Kidney epithelial cell (primary cell): ENCODE measurements around the gene NPHP4. TPM values are rescaled to one million over a fixed set of nuclear protein-coding genes. Genes with fewer than 3 reads are reported as not detected.

Experiments
- DNase-seq: peaks from one replicate; pipeline ENCODE4 v3.0.0-alpha.2; 2010; ENCODE audit warnings: low read depth
- H3K27me3 ChIP-seq: 2 replicates; pipeline ENCODE4 v1.6.0; 2011; ENCODE audit warnings: low read length; ENCODE audit not compliant: control insufficient read depth, insufficient read depth
- H3K36me3 ChIP-seq: 2 replicates; pipeline ENCODE4 v1.5.1; 2011; ENCODE audit warnings: low read length; ENCODE audit not compliant: control insufficient read depth, insufficient read depth
- H3K4me3 ChIP-seq: 2 replicates; pipeline ENCODE4 v1.5.1; 2011; ENCODE audit warnings: low read depth, mild to moderate bottlenecking, control low read depth, low read length
- CTCF ChIP-seq: IDR thresholded peaks from 2 replicates; pipeline ENCODE4 v1.5.1; 2011; ENCODE audit warnings: mild to moderate bottlenecking, moderate library complexity, low read length, control low read depth, inconsistent platforms; ENCODE audit not compliant: insufficient read depth, poor library complexity, severe bottlenecking
- total RNA-seq: library from RNA; depleted of rRNA; stranded (reverse); fragments of >200 nt; gene quantifications from 2 replicates; pipeline ENCODE4 v1.2.3, GENCODE V29; 2015

The NPHP4 gene
- total RNA-seq, 1 donor from 2014 or later = 6.6 TPM

- peaks cover 2% of the 10 kb centered on the region for H3K36me3 ChIP-seq
- no peak for DNase-seq
- H3K4me3 ChIP-seq = no peak overlapping the region
- no peak for TF ChIP-seq CTCF
- no peaks in the 10 kb centered on the region for H3K27me3 ChIP-seq
Measured at GRCh38 chr1:5950994-5951785, 41.0 kb downstream of the NPHP4 start.

GRCh38 chr1:5950201-5950895, 41.9 kb downstream of the NPHP4 start:
- no peak for DNase-seq

GRCh38 chr1:5949761-5950100, 42.5 kb downstream of the NPHP4 start:
- Histone ChIP-seq H3K36me3 (peaks cover 2% of the 10 kb centered on the region), H3K4me3 (no peak overlapping the region), H3K27me3 (no peaks in the 10 kb centered on the region)
- TF ChIP-seq CTCF = no peak
- DNase-seq = no peak

More at GRCh38 chr1:5950201-5950895, 41.9 kb downstream of the NPHP4 start:
- H3K36me3 ChIP-seq = peaks cover 2% of the 10 kb centered on the region
- H3K27me3 ChIP-seq = no peaks in the 10 kb centered on the region
- no peak for TF ChIP-seq CTCF
- H3K4me3 ChIP-seq = no peak overlapping the region

- TF ChIP-seq CTCF = no peak
- H3K27me3 ChIP-seq = no peaks in the 10 kb centered on the region
- no peak overlapping the region for H3K4me3 ChIP-seq
- DNase-seq = no peak
- peaks cover 2% of the 10 kb centered on the region for H3K36me3 ChIP-seq
Measured at GRCh38 chr1:5949085-5949760, 43.0 kb downstream of the NPHP4 start.

- Histone ChIP-seq H3K36me3 (peaks cover 2% of the 10 kb centered on the region), H3K27me3 (no peaks in the 10 kb centered on the region), H3K4me3 (no peak overlapping the region)
- no peak for DNase-seq
- TF ChIP-seq CTCF = no peak
Measured at GRCh38 chr1:5948681-5949005, 43.6 kb downstream of the NPHP4 start.
